ENCODE results near the gene C16orf96.

DNA sequence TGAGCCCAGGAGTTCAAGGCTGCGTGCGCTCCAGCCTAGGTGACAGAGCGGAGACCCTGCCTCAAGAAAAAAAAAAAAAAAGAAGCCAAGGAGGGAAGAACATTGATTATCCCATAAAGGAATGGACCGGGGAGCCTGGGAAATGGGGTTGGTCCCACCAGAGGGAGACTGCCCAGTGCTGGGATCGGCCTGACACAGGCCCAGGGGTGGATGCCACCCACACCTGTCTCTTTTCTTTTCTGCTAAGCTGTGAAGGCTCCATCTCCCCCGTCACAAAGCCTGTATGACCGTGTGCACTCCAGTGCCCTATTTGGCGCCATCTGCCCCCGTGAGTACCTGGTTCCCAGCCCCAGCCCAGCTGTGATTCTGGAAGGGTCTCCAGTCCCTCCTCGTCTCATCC is 42.9 kb downstream of the C16orf96 start:
- TF ChIP-seq EP300 (IDR thresholded peaks at IDR 0.05): no peak
- no peak for TF ChIP-seq CTCF (IDR thresholded peaks at IDR 0.05)
- no peak for TF ChIP-seq POLR2A (IDR thresholded peaks at IDR 0.05)
- TF ChIP-seq POLR2AphosphoS5 (IDR thresholded peaks at IDR 0.05): no peak
